Spleen (tissue), 7 donors: ENCODE measurements around the gene PTGDR.

Source experiments
- POLR2A ChIP-seq, 3 donors: fragments of 450-650 bp; IDR thresholded peaks; one replicate each; pipeline ENCODE4 v1.5.1; 2017; ENCODE audit warnings: antibody characterized with exemption in 3 of 3, mild to moderate bottlenecking in 1 of 3
- POLR2AphosphoS5 ChIP-seq, 3 donors: sonication (generic); formaldehyde crosslinking; IDR thresholded peaks; one replicate each; pipeline ENCODE4 v1.5.1; 2017; ENCODE audit warnings: antibody characterized with exemption in 3 of 3
- TF ChIP-seq, protein P1 (sequence below), 11 experiments: fragments of 200-600 bp in 7 of 11; fragments of 450-650 bp in 4 of 11; sonication (generic) in 4 of 11; IDR thresholded peaks in 8 of 11; conservative IDR thresholded peaks in 3 of 11; 1 replicate in 7 of 11; 2 replicates in 4 of 11; pipeline versions ENCODE4 v1.4.0 to v1.8.0; 2016 to 2021; ENCODE audit warnings: antibody characterized with exemption in 11 of 11, inconsistent platforms in 4 of 11, mild to moderate bottlenecking in 1 of 11
- donor health status: DM: no; HTN: no; CAD: no; lungs with moderate emphysema.
- donor health status: DM: no; HTN: no; CAD: no.
- donor health status: DM: no; HTN: no; CAD: no.

- TF ChIP-seq, protein P1, sequence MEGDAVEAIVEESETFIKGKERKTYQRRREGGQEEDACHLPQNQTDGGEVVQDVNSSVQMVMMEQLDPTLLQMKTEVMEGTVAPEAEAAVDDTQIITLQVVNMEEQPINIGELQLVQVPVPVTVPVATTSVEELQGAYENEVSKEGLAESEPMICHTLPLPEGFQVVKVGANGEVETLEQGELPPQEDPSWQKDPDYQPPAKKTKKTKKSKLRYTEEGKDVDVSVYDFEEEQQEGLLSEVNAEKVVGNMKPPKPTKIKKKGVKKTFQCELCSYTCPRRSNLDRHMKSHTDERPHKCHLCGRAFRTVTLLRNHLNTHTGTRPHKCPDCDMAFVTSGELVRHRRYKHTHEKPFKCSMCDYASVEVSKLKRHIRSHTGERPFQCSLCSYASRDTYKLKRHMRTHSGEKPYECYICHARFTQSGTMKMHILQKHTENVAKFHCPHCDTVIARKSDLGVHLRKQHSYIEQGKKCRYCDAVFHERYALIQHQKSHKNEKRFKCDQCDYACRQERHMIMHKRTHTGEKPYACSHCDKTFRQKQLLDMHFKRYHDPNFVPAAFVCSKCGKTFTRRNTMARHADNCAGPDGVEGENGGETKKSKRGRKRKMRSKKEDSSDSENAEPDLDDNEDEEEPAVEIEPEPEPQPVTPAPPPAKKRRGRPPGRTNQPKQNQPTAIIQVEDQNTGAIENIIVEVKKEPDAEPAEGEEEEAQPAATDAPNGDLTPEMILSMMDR (IDR thresholded peaks at IDR 0.05 in 8 of 11, conservative IDR thresholded peaks at IDR 0.05 in 3 of 11) = no peak
- TF ChIP-seq POLR2A (IDR thresholded peaks at IDR 0.05) = no peak
- TF ChIP-seq POLR2AphosphoS5 (IDR thresholded peaks at IDR 0.05) = no peak
These were observed 39.8 kb upstream of the PTGDR start for GRCh38 chr14:52227619-52228222.
